K562 (cell line): ENCODE results near the gene OR2B2. TPM values are rescaled to one million over a fixed set of nuclear protein-coding genes. Genes with fewer than 3 reads are reported as not detected.

ENCODE experiments used
- ARNT ChIP-seq, 2 experiments: fragments of 450-650 bp; IDR thresholded peaks; 2 replicates each; pipeline ENCODE4 v1.6.1; 2016; ENCODE audit warnings: mild to moderate bottlenecking in 1 of 2
- BDP1 ChIP-seq: IDR thresholded peaks from 3 replicates; pipeline ENCODE4 v1.6.1; 2011; ENCODE audit not compliant: insufficient read length, insufficient read depth
- CEBPB ChIP-seq: fragments of 450-650 bp; IDR thresholded peaks from 2 replicates; pipeline ENCODE4 v1.6.1; 2016; ENCODE audit warnings: missing genetic modification characterization, missing compliant biosample characterization
- CSDE1 ChIP-seq, 2 experiments: fragments of 450-650 bp; IDR thresholded peaks; 2 replicates each; pipeline ENCODE4 v1.6.1; 2016; ENCODE audit warnings: mild to moderate bottlenecking in 1 of 2
- CTCFL ChIP-seq: IDR thresholded peaks from 2 replicates; pipeline ENCODE4 v1.6.1; 2011; ENCODE audit warnings: borderline replicate concordance, low read depth, mild to moderate bottlenecking, moderate library complexity, low read length; ENCODE audit not compliant: insufficient read depth, poor library complexity, severe bottlenecking
- DNMT1 ChIP-seq: fragments of 450-650 bp; IDR thresholded peaks from 2 replicates; pipeline ENCODE4 v1.6.1; 2016; ENCODE audit warnings: antibody characterized with exemption, mild to moderate bottlenecking
- E4F1 ChIP-seq: fragments of 250-450 bp; sonication (Bioruptor Pico); IDR thresholded peaks from 2 replicates; pipeline ENCODE4 v1.5.0; 2021; ENCODE audit warnings: mild to moderate bottlenecking, borderline replicate concordance
- KLF1 ChIP-seq: fragments of 450-650 bp; IDR thresholded peaks from 2 replicates; pipeline ENCODE4 v1.6.1; 2016; ENCODE audit warnings: missing genetic modification characterization, missing compliant biosample characterization
- NCOR1 ChIP-seq: fragments of 450-650 bp; IDR thresholded peaks from 2 replicates; pipeline ENCODE4 v1.6.1; 2016; ENCODE audit warnings: mild to moderate bottlenecking, moderate library complexity
- NFXL1 ChIP-seq: fragments of 450-650 bp; formaldehyde crosslinking; IDR thresholded peaks from 2 replicates; pipeline ENCODE4 v1.4.0; 2021; ENCODE audit warnings: mild to moderate bottlenecking
- NONO ChIP-seq, 2 experiments: fragments of 200-400 bp in 1 of 2; fragments of 450-650 bp in 1 of 2; formaldehyde crosslinking in 1 of 2; IDR thresholded peaks; 2 replicates each; pipeline ENCODE4 v1.6.1; 2017; ENCODE audit warnings: low read depth in 2 of 2, mild to moderate bottlenecking in 2 of 2, moderate library complexity in 2 of 2, low read length in 1 of 2
- PHF21A ChIP-seq: fragments of 450-650 bp; IDR thresholded peaks from 2 replicates; pipeline ENCODE4 v1.6.1; 2017; ENCODE audit warnings: low read depth, borderline replicate concordance
- PTBP1 ChIP-seq: fragments of 200-400 bp; formaldehyde crosslinking; IDR thresholded peaks from 2 replicates; pipeline ENCODE4 v1.6.1; 2017; ENCODE audit warnings: low read depth, low read length
- RBM14 ChIP-seq: fragments of 200-400 bp; formaldehyde crosslinking; IDR thresholded peaks from 2 replicates; pipeline ENCODE4 v1.6.1; 2018; ENCODE audit warnings: low read depth, mild to moderate bottlenecking, low read length, moderate library complexity, borderline replicate concordance; ENCODE audit not compliant: insufficient read depth
- RERE ChIP-seq: sonication (generic); formaldehyde crosslinking; IDR thresholded peaks from 2 replicates; pipeline ENCODE4 v1.8.0; 2023; ENCODE audit warnings: missing genetic modification reagents, mild to moderate bottlenecking, borderline replicate concordance
- SP1 ChIP-seq: sonication (generic); formaldehyde crosslinking; IDR thresholded peaks from 2 replicates; pipeline ENCODE4 v1.8.1; 2022; ENCODE audit warnings: mild to moderate bottlenecking, missing genetic modification reagents
- ZNF384 ChIP-seq: IDR thresholded peaks from 2 replicates; pipeline ENCODE4 v1.6.1; 2012; ENCODE audit warnings: low read depth, low read length, improper control_type of control experiment
- ZNF764 ChIP-seq: fragments of 250-450 bp; sonication (Bioruptor Pico); IDR thresholded peaks from 2 replicates; pipeline ENCODE4 v1.4.0; 2020; ENCODE audit warnings: low read depth, mild to moderate bottlenecking, moderate library complexity
- polyA plus RNA-seq, 8 experiments: library from polyadenylated mRNA; depleted of rRNA in 4 of 8; stranded (reverse) in 5 of 8; unstranded in 3 of 8; fragments of >200 nt; fragmentation: Nextera tagmentation in 2 of 8; fragmentation: Illumina TruSeq in 1 of 8; extraction: Ambion mirVana in 2 of 8; extraction: Trizol in 1 of 8; gene quantifications; 2 replicates each; pipeline versions ENCODE4 v1.2.1 to v1.2.3, GENCODE V29; 2011 to 2014; ENCODE audit warnings: inconsistent platforms in 1 of 8, missing spikeins in 1 of 8
- total RNA-seq, 7 experiments: library from RNA; depleted of rRNA in 6 of 7; stranded (reverse); fragments of >200 nt in 6 of 7; fragmentation: Illumina TruSeq in 2 of 7; extraction: Trizol in 2 of 7; gene quantifications; 2 replicates each; pipeline versions ENCODE4 v1.2.1 to v1.2.3, GENCODE V29; 2011 to 2021; ENCODE audit warnings: low replicate concordance in 1 of 7

OR2B2 gene
- total and polyA plus RNA-seq, 9 of the 15 experiments (the other 6 are each of a cell fraction or from before 2014, with no cell fraction given): 0.24 TPM; not detected in 8

GRCh38 chr6:27890445-27891319 lies 21.5 kb downstream of the OR2B2 start (continued):
- TF ChIP-seq CTCFL (no peak), E4F1 (no peak), ARNT (IDR thresholded peaks at IDR 0.05) (peak in 1 of 2 experiments; percentile 17; a peak in 1 of 4 replicates), SP1 (CRISPR knock-in tag) (peak; percentile 85), ZNF764 (CRISPR knock-in tag) (no peak), DNMT1 (no peak), NONO (IDR thresholded peaks at IDR 0.05; ENCODE audit: low read depth in 2 of 2, low read length in 1 of 2) (peak in 1 of 2 experiments; percentile 76; a peak in 2 of 4 replicates), NCOR1 (peak; percentile 56), CSDE1 (IDR thresholded peaks at IDR 0.05) (peak in 1 of 2 experiments; percentile 65; a peak in 1 of 4 replicates), BDP1 (no peak), NFXL1 (CRISPR knock-in tag) (no peak), RERE (CRISPR knock-in tag) (no peak), RBM14 (no peak), CEBPB (tag) (peak; percentile 56), PHF21A (no peak), ZNF384 (peak; percentile 98), PTBP1 (no peak), KLF1 (tag) (0 out of 2 replicates have a peak, but pooled peaks have one; percentile 9)
